HG03025 (cell line): ENCODE measurements around the gene EXTL2.
"Not testable (repeated sequence)": the region's sequence is repeated elsewhere in the genome, so short reads cannot be mapped to it uniquely, and the experiment has no call there.

Source experiments
- ATAC-seq: cut with Tn5 transposase; IDR thresholded peaks from one replicate; pipeline ENCODE4 v1.9.1; 2021; ENCODE audit warnings: mild to moderate bottlenecking, moderate library complexity; ENCODE audit not compliant: unreplicated experiment, low FRiP score

The EXTL2 gene

DNA sequence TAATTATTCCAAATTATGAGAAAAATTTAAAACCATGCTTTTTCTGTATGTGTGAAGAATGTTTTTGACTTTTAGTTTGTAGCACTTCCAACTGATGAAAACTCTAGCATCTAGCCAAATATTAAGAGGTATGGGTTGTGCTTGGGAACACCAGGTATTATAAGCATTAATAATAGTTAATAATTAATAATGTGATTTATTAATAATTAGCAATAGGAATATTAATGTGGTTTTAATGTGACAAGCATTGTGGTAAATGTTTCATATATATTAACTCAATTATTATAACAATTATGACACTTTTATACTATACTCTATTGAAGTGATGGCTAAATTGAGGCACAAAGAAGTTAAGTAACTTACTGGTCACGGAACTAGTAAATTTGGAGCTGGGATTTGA lies 9.1 kb upstream of the EXTL2 start:
- no peak for ATAC-seq

DNA sequence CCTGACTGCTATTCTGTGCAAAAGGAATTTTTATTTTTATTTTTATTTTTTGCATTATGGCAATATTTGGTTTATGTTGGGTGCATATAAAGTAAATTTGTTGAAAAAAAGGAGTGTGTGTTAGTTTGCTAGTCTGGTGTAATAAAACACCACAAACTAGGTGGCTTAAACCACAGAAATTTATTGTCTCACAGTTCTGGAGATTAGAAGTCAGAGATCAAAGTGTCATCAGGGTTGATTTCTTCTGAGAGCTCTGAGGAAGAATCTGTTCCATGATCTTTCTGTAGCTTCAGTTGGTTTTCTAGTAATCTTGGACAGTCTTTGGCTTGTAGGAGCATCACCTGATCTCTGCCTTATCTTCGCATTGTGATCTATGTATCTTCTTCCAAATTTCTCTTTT lies 7.7 kb upstream of the EXTL2 start:
- ATAC-seq = no peak

DNA sequence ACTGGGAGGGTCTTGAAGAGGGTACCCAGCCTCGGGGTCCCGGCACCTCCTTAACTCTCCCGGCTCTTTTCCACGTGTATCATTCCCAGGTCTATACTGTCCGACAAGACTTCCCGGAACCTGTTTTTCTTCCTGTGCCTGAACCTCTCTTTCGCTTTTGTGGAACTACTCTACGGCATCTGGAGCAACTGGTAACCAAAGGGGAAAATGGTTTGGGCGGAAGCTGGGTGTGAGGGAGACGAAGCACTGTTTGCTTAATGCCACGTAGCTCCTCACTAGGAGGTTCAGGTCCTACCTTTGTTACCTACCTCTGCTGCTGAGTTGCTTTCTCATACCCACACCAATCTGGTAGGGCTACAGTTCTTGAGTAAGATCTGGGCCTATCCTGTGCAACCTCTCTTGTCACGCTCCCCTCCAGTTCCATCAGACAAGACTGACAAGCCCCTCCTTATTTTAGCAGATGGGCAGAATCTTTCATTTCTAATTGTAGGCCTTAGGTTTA lies 1.9 kb upstream of the EXTL2 start:
- peak; percentile 23 for ATAC-seq

GRCh38 chr1:100895540-100896480 lies 1.2 kb upstream of the EXTL2 start, which contains the start of gene SLC30A7:
TSS of gene SLC30A7 (plus strand) at chr1:100896090. CDS start at chr1:100896263, 173 bp downstream.
- peak; percentile 71 for ATAC-seq

GRCh38 chr1:100893718-100894117 lies 924 bp downstream of the EXTL2 start:
- no peak for ATAC-seq

DNA sequence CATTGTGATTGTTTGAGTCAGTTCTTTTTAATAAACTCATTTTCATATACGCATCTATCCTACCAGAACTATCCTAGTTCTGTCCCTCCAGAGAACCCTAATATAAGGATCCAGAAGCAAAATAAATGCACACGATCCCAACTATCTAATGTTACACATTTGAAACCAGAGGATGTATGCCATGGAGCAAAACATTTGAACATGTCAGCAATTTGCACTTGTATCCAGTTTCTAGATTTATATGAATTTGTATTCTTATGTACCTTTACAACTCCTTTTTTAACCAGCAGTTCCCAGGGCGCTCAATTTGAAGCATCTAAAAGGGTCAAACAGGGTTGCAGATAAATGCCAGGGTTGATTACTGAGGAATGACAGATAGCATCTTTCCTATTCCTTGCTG lies 2.1 kb downstream of the EXTL2 start:
- no peak for ATAC-seq

DNA sequence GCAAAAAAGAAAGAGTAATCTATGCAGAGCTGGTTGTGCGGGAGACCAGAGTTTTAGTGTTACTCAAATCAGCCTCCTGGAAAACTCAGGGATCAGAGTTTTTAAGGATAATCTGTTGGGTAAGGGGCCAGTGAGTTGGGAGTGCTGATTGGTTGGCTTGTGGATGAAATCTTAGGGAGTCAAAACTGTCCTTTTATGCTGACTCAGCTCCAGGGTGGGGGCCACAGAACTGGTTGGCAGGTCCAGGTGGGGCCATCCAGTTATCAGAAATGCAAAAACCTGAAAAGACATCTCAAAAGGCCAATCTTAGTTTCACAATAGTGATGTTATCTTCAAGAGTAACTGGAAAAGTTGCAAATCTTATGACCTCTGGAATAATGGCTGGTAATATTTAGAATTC lies 3.3 kb downstream of the EXTL2 start:
- no peak for ATAC-seq

DNA sequence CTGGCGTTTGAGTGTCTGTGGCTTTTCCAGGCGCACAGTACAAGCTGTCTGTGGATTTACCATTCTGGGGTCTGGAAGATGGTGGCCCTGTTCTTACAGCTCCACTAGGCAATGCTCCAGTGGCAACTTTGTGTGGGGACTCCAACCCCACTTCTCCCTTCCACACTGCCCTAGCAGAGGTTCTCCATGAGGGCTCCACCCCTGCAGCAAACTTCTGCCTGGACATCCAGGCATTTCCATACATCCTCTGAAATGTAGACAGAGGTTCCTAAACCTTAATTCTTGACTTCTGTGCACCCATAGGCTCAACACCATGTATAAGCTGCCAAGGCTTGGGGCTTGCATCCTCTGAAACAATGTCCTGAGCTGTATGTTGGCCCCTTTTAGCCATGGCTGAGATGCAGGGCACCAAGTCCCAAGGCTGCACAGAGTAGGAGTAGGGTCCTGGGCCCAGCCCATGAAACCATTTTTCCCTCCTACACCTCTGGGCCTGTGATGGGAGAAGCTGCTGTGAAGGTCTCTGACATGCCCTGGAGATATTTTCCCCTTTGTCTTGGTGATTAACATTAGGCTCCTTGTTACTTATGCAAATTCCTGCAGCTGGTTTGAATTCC lies 4.7 kb downstream of the EXTL2 start:
- ATAC-seq = not testable (repeated sequence)

GRCh38 chr1:100889007-100889406 lies 5.6 kb downstream of the EXTL2 start:
- not testable (repeated sequence) for ATAC-seq

GRCh38 chr1:100883963-100884362 lies 10.7 kb downstream of the EXTL2 start:
- ATAC-seq = no peak

DNA sequence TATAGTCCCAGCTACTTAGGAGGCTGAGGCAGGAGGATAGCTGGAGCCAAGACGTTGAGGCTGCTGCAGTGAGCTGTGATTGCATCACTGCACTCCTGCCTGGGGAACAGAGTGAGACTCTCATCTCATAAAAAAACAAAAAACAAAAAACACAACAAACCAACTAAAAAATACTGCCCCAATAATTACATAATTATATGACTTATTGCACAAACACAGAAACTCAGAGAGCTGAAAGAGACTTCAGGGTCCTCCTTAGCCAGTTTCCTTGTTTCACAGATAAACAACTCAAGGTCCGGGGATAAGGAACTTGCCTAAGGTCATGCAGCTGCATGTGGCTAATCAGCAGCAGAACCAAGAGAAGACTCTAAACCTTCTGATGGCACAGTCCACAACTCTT lies 11.9 kb downstream of the EXTL2 start:
- no peak for ATAC-seq

GRCh38 chr1:100881687-100882086 lies 13.0 kb downstream of the EXTL2 start:
- no peak for ATAC-seq

GRCh38 chr1:100879422-100879821 lies 15.2 kb downstream of the EXTL2 start:
- ATAC-seq = no peak

- no peak for ATAC-seq
These were observed 18.4 kb downstream of the EXTL2 start for GRCh38 chr1:100876291-100876690.

DNA sequence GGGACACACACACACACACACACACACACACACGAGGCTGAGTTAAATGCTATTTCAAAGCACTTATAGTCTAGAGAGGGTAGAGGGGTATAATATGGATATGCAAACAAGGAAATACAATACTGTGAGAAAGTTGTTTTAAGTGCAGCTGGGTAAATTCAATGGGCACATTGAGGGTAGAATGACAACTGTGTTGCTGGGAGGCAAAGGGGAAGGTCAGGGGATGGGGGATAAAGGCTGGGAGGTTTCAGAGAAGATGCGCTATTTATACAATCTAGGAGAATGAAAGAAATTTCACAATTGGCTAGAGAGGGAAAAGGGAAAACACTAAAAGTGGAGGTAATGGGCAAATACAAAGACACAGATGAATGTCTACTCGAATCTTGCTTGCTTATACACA lies 19.4 kb downstream of the EXTL2 start:
- no peak for ATAC-seq

DNA sequence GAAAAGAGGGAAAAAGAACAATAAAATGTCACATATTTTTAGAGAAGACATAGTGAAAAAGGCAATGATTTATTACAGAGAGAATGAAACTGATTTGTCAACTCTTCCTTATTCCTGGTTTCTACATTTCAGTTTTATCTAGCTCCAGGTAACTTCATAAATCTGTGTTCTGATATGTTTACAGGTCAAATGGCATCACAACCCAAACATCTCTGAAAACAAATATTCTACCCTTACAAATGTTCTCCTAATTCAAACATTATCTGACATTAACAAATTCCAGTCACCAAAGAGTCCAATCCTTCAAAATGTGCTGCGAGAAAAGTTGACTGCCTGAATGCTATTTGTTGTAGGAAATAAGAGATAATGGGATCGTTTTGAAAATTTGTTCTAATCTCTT lies 20.2 kb downstream of the EXTL2 start:
- ATAC-seq = no peak

DNA sequence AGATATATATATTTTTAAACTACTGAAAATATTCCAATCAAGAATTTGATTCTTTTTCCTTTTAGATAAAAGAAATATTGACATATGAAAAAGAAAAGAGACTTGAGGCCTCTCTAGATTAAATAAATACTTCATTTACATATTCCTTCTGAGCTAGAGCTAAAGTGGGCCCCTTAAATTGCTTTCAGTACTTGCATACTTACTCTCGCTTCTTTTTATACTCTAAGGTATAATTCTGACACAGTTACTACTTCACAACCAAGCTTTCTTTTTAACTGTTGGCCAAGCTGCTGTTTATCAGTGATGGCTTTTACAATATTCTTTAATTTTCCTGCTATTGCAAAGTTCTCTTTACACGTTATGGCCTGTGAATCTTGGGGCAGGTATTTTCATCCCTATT lies 24.6 kb downstream of the EXTL2 start:
- ATAC-seq = peak; percentile 83

- ATAC-seq = no peak
These were observed 26.2 kb downstream of the EXTL2 start for GRCh38 chr1:100868364-100868995.

DNA sequence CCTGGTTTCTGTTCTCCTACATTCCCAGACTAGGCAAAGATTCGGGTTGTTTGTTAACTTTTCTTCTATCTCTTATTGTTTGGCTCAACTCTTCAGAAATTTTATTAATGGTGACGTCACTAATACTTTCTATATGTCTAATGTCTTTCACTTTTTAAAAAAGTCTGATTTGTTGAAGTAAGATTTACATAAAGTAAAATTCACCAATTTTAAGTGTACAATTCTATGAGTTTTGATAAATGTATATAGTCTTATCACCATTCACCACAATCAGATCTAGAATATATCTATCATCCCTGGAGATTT lies 27.8 kb downstream of the EXTL2 start:
- ATAC-seq = no peak

GRCh38 chr1:100866041-100866900 lies 28.4 kb downstream of the EXTL2 start:
- peak; percentile 41 for ATAC-seq
